Natural killer cell (primary cell): ENCODE data around the gene SCOC. TPM values are rescaled to one million over a fixed set of nuclear protein-coding genes. Genes with fewer than 3 reads are reported as not detected.

ENCODE experiments used
- ATAC-seq, 3 donors: fragments of 150-1000 bp in 2 of 3; fragments of 200-7000 bp in 1 of 3; cut with Tn5 transposase; 1 replicate in 1 of 3; 2 replicates in 2 of 3; pipeline ENCODE4 v1.10.0; 2021; ENCODE audit warnings: mild to moderate bottlenecking in 2 of 3, moderate library complexity in 2 of 3
- DNase-seq, 2 donors: peaks; one replicate each; pipeline versions ENCODE4 v3.0.0 to v3.0.0-alpha.2; 2013 to 2021; ENCODE audit warnings: mixed read lengths in 1 of 2
- H3K27ac ChIP-seq: one replicate; pipeline ENCODE4 v1.5.1; 2013; ENCODE audit warnings: mild to moderate bottlenecking, low read length
- H3K27me3 ChIP-seq: one replicate; pipeline ENCODE4 v1.6.1; 2013; ENCODE audit warnings: low read length; ENCODE audit not compliant: control insufficient read depth, insufficient read depth
- H3K36me3 ChIP-seq: one replicate; pipeline ENCODE4 v1.6.1; 2013; ENCODE audit warnings: low read length; ENCODE audit not compliant: control insufficient read depth, insufficient read depth
- H3K4me1 ChIP-seq: one replicate; pipeline ENCODE4 v1.6.1; 2013; ENCODE audit warnings: low read length; ENCODE audit not compliant: control insufficient read depth, insufficient read depth
- H3K4me3 ChIP-seq: one replicate; pipeline ENCODE4 v1.5.1; 2013; ENCODE audit warnings: low read length
- H3K9me3 ChIP-seq: one replicate; pipeline ENCODE4 v1.6.1; 2013; ENCODE audit warnings: low read length; ENCODE audit not compliant: control insufficient read depth, insufficient read depth
- H3K27ac Mint-ChIP-seq, 2 donors: one replicate each; pipeline ENCODE4 v1.8.0; 2022; ENCODE audit warnings: mild to moderate bottlenecking in 2 of 2, mixed read lengths in 2 of 2, moderate library complexity in 1 of 2
- H3K27me3 Mint-ChIP-seq, 2 donors: one replicate each; pipeline ENCODE4 v1.8.0; 2022; ENCODE audit warnings: low read depth in 2 of 2, mixed read lengths in 2 of 2
- H3K36me3 Mint-ChIP-seq: one replicate; pipeline ENCODE4 v1.8.0; 2022; ENCODE audit warnings: mixed read lengths
- H3K4me1 Mint-ChIP-seq, 2 donors: one replicate each; pipeline ENCODE4 v1.8.0; 2022; ENCODE audit warnings: mixed read lengths in 2 of 2
- H3K4me3 Mint-ChIP-seq: one replicate; pipeline ENCODE4 v1.8.0; 2022; ENCODE audit warnings: mild to moderate bottlenecking, moderate library complexity, mixed read lengths
- H3K9me3 Mint-ChIP-seq, 2 donors: one replicate each; pipeline ENCODE4 v1.8.0; 2022; ENCODE audit warnings: mixed read lengths in 2 of 2
- CTCF ChIP-seq: fragments of 200-600 bp; IDR thresholded peaks from one replicate; pipeline ENCODE4 v1.8.0; 2022; ENCODE audit warnings: antibody characterized with exemption
- WGBS: methylation state at CpG from one replicate; pipeline ENCODE4 v1.1.7; 2013; ENCODE audit warnings: missing lambda C conversion rate; ENCODE audit not compliant: insufficient coverage; 5-methylcytosine and 5-hydroxymethylcytosine counted together
- intact Hi-C: fragments of 100-400 bp; cut with micrococcal nuclease; formaldehyde crosslinking; loops from one replicate; pipeline ENCODE4 v1.14.2; 2022
- total RNA-seq, 4 donors: library from RNA; stranded (reverse); fragments of 120-200 nt in 1 of 4; gene quantifications; one replicate each; pipeline versions ENCODE4 v1.2.3 to v1.2.4, GENCODE V29; 2013 to 2022

SCOC gene
- total RNA-seq, 3 donors from 2014 or later (not counting 1 experiment from before 2014, with no cell fraction given) = 8.6 to 10.3 (median 9.4) TPM

GRCh38 chr4:140426610-140427105 is 53.2 kb downstream of the SCOC start:
- H3K27me3 Mint-ChIP-seq = peaks cover 37 to 69% of the 10 kb centered on the region in 2 donors
- Histone ChIP-seq H3K36me3 (no peaks in the 10 kb centered on the region), H3K4me3 (peak overlapping the region; percentile 32), H3K4me1 (peaks cover 11% of the 10 kb centered on the region), H3K27me3 (peaks cover 9% of the 10 kb centered on the region), H3K9me3 (no peaks in the 10 kb centered on the region), H3K27ac (no peak overlapping the region)
- DNase-seq = no peak
- peaks cover 5 to 6% of the 10 kb centered on the region in 2 donors for H3K4me1 Mint-ChIP-seq
- no peak overlapping the region for H3K27ac Mint-ChIP-seq
- no peak for ATAC-seq
- WGBS = 6% methylated on average over 23 of the region's 23 CpGs
- no peak overlapping the region for H3K4me3 Mint-ChIP-seq
- no peaks in the 10 kb centered on the region for H3K9me3 Mint-ChIP-seq
- no peak for TF ChIP-seq CTCF
- H3K36me3 Mint-ChIP-seq = no peaks in the 10 kb centered on the region
- intact Hi-C loops = no loop called here

- intact Hi-C loops = no loop called here
- peak in 1 of 2 donors; percentile 48 for DNase-seq
- Mint-ChIP-seq H3K27ac (no peak within 1 kb of the TSS), H3K9me3 (no peaks in the 10 kb centered on the region), H3K4me1 (peaks cover 5 to 6% of the 10 kb centered on the region in 2 donors), H3K27me3 (peaks cover 38 to 64% of the 10 kb centered on the region in 2 donors), H3K4me3 (peak within 1 kb of the TSS; percentile 85), H3K36me3 (no peaks in the 10 kb centered on the region)
- no peak for TF ChIP-seq CTCF
- no peak within 1 kb of the TSS for H3K27ac ChIP-seq
- H3K27me3 ChIP-seq = peaks cover 9% of the 10 kb centered on the region
- ATAC-seq = peak in 2 of 3 donors; percentile 60 to 66
- peaks cover 11% of the 10 kb centered on the region for H3K4me1 ChIP-seq
- H3K4me3 ChIP-seq = peak within 1 kb of the TSS; percentile 32
- no peaks in the 10 kb centered on the region for H3K36me3 ChIP-seq
- WGBS = under 1% methylated on average over 73 of the region's 73 CpGs
- H3K9me3 ChIP-seq = no peaks in the 10 kb centered on the region
Observed at GRCh38 chr4:140427106-140427918, 53.9 kb downstream of the SCOC start, which contains the start of gene CLGN. TSS of gene CLGN (minus strand) at chr4:140427648. CDS start at chr4:140413078, 14,570 bp downstream.

GRCh38 chr4:140427919-140428471 is 54.5 kb downstream of the SCOC start:
- TF ChIP-seq CTCF = no peak
- H3K36me3 ChIP-seq = no peaks in the 10 kb centered on the region
- no peaks in the 10 kb centered on the region for H3K36me3 Mint-ChIP-seq
- whole genome bisulfite sequencing = 50% methylated on average over 4 of the region's 7 CpGs
- DNase-seq (no peak), ATAC-seq (no peak)
- H3K9me3 ChIP-seq = no peaks in the 10 kb centered on the region
- H3K4me3 ChIP-seq = no peak overlapping the region
- H3K4me3 Mint-ChIP-seq = peak overlapping the region; percentile 85
- intact Hi-C loops = no loop called here
- H3K27ac Mint-ChIP-seq = no peak overlapping the region
- H3K9me3 Mint-ChIP-seq = no peaks in the 10 kb centered on the region
- H3K4me1 Mint-ChIP-seq = peaks cover 5 to 6% of the 10 kb centered on the region in 2 donors
- H3K27me3 Mint-ChIP-seq = peaks cover 42 to 64% of the 10 kb centered on the region in 2 donors
- H3K4me1 ChIP-seq = peaks cover 11% of the 10 kb centered on the region
- no peak overlapping the region for H3K27ac ChIP-seq
- peaks cover 9% of the 10 kb centered on the region for H3K27me3 ChIP-seq

Other genes with a start within 250 kb of the SCOC start
- 1 to 10 TPM; 1.7 to 5.6 (median 2.8) TPM for gene MAML3, start 219.5 kb upstream of the SCOC start, total RNA-seq
- gene CLGN, start 54.0 kb downstream of the SCOC start, total RNA-seq = not detected
- not detected for gene MGAT4D, start 124.6 kb downstream of the SCOC start, total RNA-seq
- gene ELMOD2, start 150.5 kb downstream of the SCOC start, total RNA-seq = 10 to 100 TPM; 17.9 to 22.6 (median 18.4) TPM
- gene UCP1, start 195.3 kb downstream of the SCOC start, total RNA-seq = not detected